ENCODE results near the gene CCND1. TPM values are rescaled to one million over a fixed set of nuclear protein-coding genes. Genes with fewer than 3 reads are reported as not detected.

CCND1 gene
- total RNA-seq, 4 donors from 2014 or later: 108 to 259 (median 168) TPM

GRCh38 chr11:69654001-69654659, 13.2 kb downstream of the CCND1 start:
- Histone ChIP-seq H3K4me1 (peaks cover 0 to 19% (median 3%) of the 10 kb centered on the region in 4 donors), H3K27me3 (no peaks in the 10 kb centered on the region), H3K27ac (no peak overlapping the region), H3K36me3 (peaks cover 0 to 52% (median 0%) of the 10 kb centered on the region in 3 donors), H3K4me3 (no peak overlapping the region), H3K9me3 (no peaks in the 10 kb centered on the region)
- DNase-seq (ENCODE audit: low spot score in 2 of 2): no peak
- 77 to 82% methylated on average over 30 to 38 of the region's 38 CpGs for WGBS, 2 donors
- TF ChIP-seq EP300 (IDR thresholded peaks at IDR 0.05): no peak
- TF ChIP-seq POLR2A (IDR thresholded peaks at IDR 0.05): no peak
- no peak for TF ChIP-seq CTCF (IDR thresholded peaks at IDR 0.05)

- Histone ChIP-seq H3K36me3 (peaks cover 0 to 46% (median 0%) of the 10 kb centered on the region in 3 donors), H3K4me1 (peaks cover 0 to 14% (median 3%) of the 10 kb centered on the region in 4 donors), H3K27ac (no peak overlapping the region), H3K9me3 (no peaks in the 10 kb centered on the region), H3K4me3 (no peak overlapping the region), H3K27me3 (no peaks in the 10 kb centered on the region)
- peak in 1 of 2 donors; percentile 7 for DNase-seq (ENCODE audit: low spot score in 2 of 2)
- 57 to 65% methylated on average over 21 to 26 of the region's 27 CpGs for WGBS, 2 donors
- TF ChIP-seq POLR2A (IDR thresholded peaks at IDR 0.05): no peak
Measured at GRCh38 chr11:69654660-69655478, 13.9 kb downstream of the CCND1 start.

GRCh38 chr11:69655479-69656428, 14.8 kb downstream of the CCND1 start:
- no peak overlapping the region for H3K4me3 ChIP-seq
- H3K27me3 ChIP-seq: no peaks in the 10 kb centered on the region
- WGBS, 2 donors: 81 to 83% methylated on average over 16 to 17 of the region's 19 CpGs
- no peak overlapping the region for H3K27ac ChIP-seq
- no peaks in the 10 kb centered on the region for H3K9me3 ChIP-seq
- H3K36me3 ChIP-seq: peaks cover 0 to 40% (median 0%) of the 10 kb centered on the region in 3 donors
- TF ChIP-seq CTCF (IDR thresholded peaks at IDR 0.05): no peak
- TF ChIP-seq EP300 (IDR thresholded peaks at IDR 0.05): no peak
- no peak for TF ChIP-seq POLR2A (IDR thresholded peaks at IDR 0.05)
- peaks cover 0 to 14% (median 3%) of the 10 kb centered on the region in 4 donors for H3K4me1 ChIP-seq
- no peak for DNase-seq (ENCODE audit: low spot score in 2 of 2)

- Histone ChIP-seq H3K4me3 (no peak overlapping the region), H3K4me1 (peaks cover 0 to 14% (median 3%) of the 10 kb centered on the region in 4 donors), H3K27ac (peak overlapping the region in 1 of 4 donors; percentile 58), H3K9me3 (no peaks in the 10 kb centered on the region), H3K36me3 (peaks cover 0 to 41% (median 0%) of the 10 kb centered on the region in 3 donors), H3K27me3 (no peaks in the 10 kb centered on the region)
- WGBS, 2 donors: 81 to 86% methylated on average over 20 of the region's 20 CpGs
- TF ChIP-seq POLR2A (IDR thresholded peaks at IDR 0.05) (no peak), EP300 (IDR thresholded peaks at IDR 0.05) (no peak), CTCF (IDR thresholded peaks at IDR 0.05) (no peak)
- no peak for DNase-seq (ENCODE audit: low spot score in 2 of 2)
Measured at GRCh38 chr11:69656536-69657455, 15.8 kb downstream of the CCND1 start.
